NK-92 (cell line): ENCODE results near the gene PARM1.

Experiments
- DNase-seq: peaks from one replicate; lab custom pipeline; 2025; ENCODE audit not compliant: unreplicated experiment; lab: John Stamatoyannopoulos, UW

The PARM1 gene

GRCh38 chr4:74942251-74942917, 9.5 kb downstream of the PARM1 start:
- DNase-seq: no peak

- no peak for DNase-seq
These were observed 10.0 kb downstream of the PARM1 start for GRCh38 chr4:74942918-74943253.

GRCh38 chr4:74944354-74944793, 11.5 kb downstream of the PARM1 start:
- DNase-seq: no peak

- no peak for DNase-seq
These were observed 13.3 kb downstream of the PARM1 start for GRCh38 chr4:74946196-74946595.

- DNase-seq: no peak
These were observed 14.9 kb downstream of the PARM1 start for GRCh38 chr4:74947798-74948197.

- DNase-seq: no peak
These were observed 15.3 kb downstream of the PARM1 start for GRCh38 chr4:74948236-74948635.

GRCh38 chr4:74950200-74950599, 17.3 kb downstream of the PARM1 start:
- no peak for DNase-seq

- no peak for DNase-seq
These were observed 18.0 kb downstream of the PARM1 start for GRCh38 chr4:74950882-74951281.

- DNase-seq: no peak
These were observed 20.7 kb downstream of the PARM1 start for GRCh38 chr4:74953647-74954046.

- DNase-seq: no peak
These were observed 26.0 kb downstream of the PARM1 start for GRCh38 chr4:74958881-74959280.

GRCh38 chr4:74961230-74961629, 28.3 kb downstream of the PARM1 start:
- no peak for DNase-seq

GRCh38 chr4:74962584-74962983, 29.7 kb downstream of the PARM1 start:
- DNase-seq: no peak

- DNase-seq: no peak
These were observed 31.4 kb downstream of the PARM1 start for GRCh38 chr4:74964311-74964710.

GRCh38 chr4:74967324-74967723, 34.4 kb downstream of the PARM1 start:
- DNase-seq: no peak

- DNase-seq: no peak
These were observed 35.7 kb downstream of the PARM1 start for GRCh38 chr4:74968456-74969164.

- DNase-seq: no peak
These were observed 36.9 kb downstream of the PARM1 start for GRCh38 chr4:74969507-74970474.

- no peak for DNase-seq
These were observed 37.7 kb downstream of the PARM1 start for GRCh38 chr4:74970577-74970976.

- no peak for DNase-seq
These were observed 38.9 kb downstream of the PARM1 start for GRCh38 chr4:74971862-74972261.

- DNase-seq: no peak
These were observed 42.2 kb downstream of the PARM1 start for GRCh38 chr4:74975082-74975481.

GRCh38 chr4:74975848-74976824, 43.2 kb downstream of the PARM1 start:
- no peak for DNase-seq
